Osteoblast (primary cell): Measurements from ENCODE around the gene TPD52L2. TPM values are rescaled to one million over a fixed set of nuclear protein-coding genes. Genes with fewer than 3 reads are reported as not detected.
"Not testable (repeated sequence)": the region's sequence is repeated elsewhere in the genome, so short reads cannot be mapped to it uniquely, and the experiment has no call there.

Experiments
- DNase-seq: peaks from one replicate; pipeline ENCODE4 v3.0.0; 2011; ENCODE audit warnings: low spot score, mixed read lengths; ENCODE audit not compliant: insufficient read length; ENCODE audit errors: missing footprints
- H2AFZ ChIP-seq: 2 replicates; pipeline ENCODE4 v1.6.0; 2011; ENCODE audit warnings: mild to moderate bottlenecking, low read length
- H3K27ac ChIP-seq: 2 replicates; pipeline ENCODE4 v1.5.1; 2011; ENCODE audit warnings: mild to moderate bottlenecking, low read depth, low read length, moderate library complexity
- H3K27me3 ChIP-seq: 2 replicates; pipeline ENCODE4 v1.6.0; 2012; ENCODE audit warnings: mild to moderate bottlenecking, control low read depth, inconsistent platforms, low read length, moderate library complexity; ENCODE audit not compliant: insufficient read depth
- H3K36me3 ChIP-seq: 2 replicates; pipeline ENCODE4 v1.5.1; 2011; ENCODE audit warnings: mild to moderate bottlenecking, low read length, control low read depth, moderate library complexity; ENCODE audit not compliant: insufficient read depth
- H3K4me1 ChIP-seq: 2 replicates; pipeline ENCODE4 v1.5.1; 2011; ENCODE audit warnings: mild to moderate bottlenecking, low read length, control low read depth, moderate library complexity; ENCODE audit not compliant: insufficient read depth
- H3K4me2 ChIP-seq: 2 replicates; pipeline ENCODE4 v1.6.0; 2011; ENCODE audit warnings: mild to moderate bottlenecking, low read length; ENCODE audit not compliant: insufficient read depth
- H3K4me3 ChIP-seq: fragments of 200-600 bp; sonication (generic); 3 replicates; pipeline ENCODE4 v1.5.1; 2012; ENCODE audit warnings: mild to moderate bottlenecking, low read length, inconsistent platforms; ENCODE audit not compliant: insufficient read depth
- H3K79me2 ChIP-seq: 2 replicates; pipeline ENCODE4 v1.6.0; 2012; ENCODE audit warnings: mild to moderate bottlenecking, low read length, control low read depth, inconsistent platforms; ENCODE audit not compliant: insufficient read depth
- H3K9me3 ChIP-seq: 2 replicates; pipeline ENCODE4 v1.5.1; 2011; ENCODE audit warnings: low read depth, low read length, control low read depth
- H4K20me1 ChIP-seq: 2 replicates; pipeline ENCODE4 v1.6.0; 2012; ENCODE audit warnings: mild to moderate bottlenecking, low read length, control low read depth; ENCODE audit not compliant: insufficient read depth
- CTCF ChIP-seq: IDR thresholded peaks from 2 replicates; pipeline ENCODE4 v1.5.1; 2011; ENCODE audit warnings: mild to moderate bottlenecking, low read depth, low read length, moderate library complexity; ENCODE audit errors: extremely low read depth
- total RNA-seq: library from RNA; depleted of rRNA; stranded (reverse); fragments of >200 nt; gene quantifications from 2 replicates; pipeline ENCODE4 v1.2.3, GENCODE V29; 2012

The TPD52L2 gene
- total RNA-seq, 1 donor, result 115 TPM

GRCh38 chr20:63863021-63863797 lies 1.9 kb upstream of the TPD52L2 start:
- H2AFZ ChIP-seq, result no peak overlapping the region
- peaks cover 16% of the 10 kb centered on the region for H4K20me1 ChIP-seq
- H3K9me3 ChIP-seq, result no peaks in the 10 kb centered on the region
- H3K27me3 ChIP-seq, result no peaks in the 10 kb centered on the region
- peaks cover 29% of the 10 kb centered on the region for H3K4me1 ChIP-seq
- H3K4me3 ChIP-seq, result peak overlapping the region; percentile 99
- DNase-seq, result peak; percentile 91
- TF ChIP-seq CTCF, result no peak
- H3K79me2 ChIP-seq, result peaks cover 59% of the 10 kb centered on the region
- peaks cover 7% of the 10 kb centered on the region for H3K36me3 ChIP-seq
- H3K4me2 ChIP-seq, result peak overlapping the region; percentile 99
- H3K27ac ChIP-seq, result peak overlapping the region; percentile 13

GRCh38 chr20:63863798-63864544 lies 1.1 kb upstream of the TPD52L2 start:
- Histone ChIP-seq H3K36me3 (peaks cover 14% of the 10 kb centered on the region), H3K4me2 (peak overlapping the region; percentile 99), H3K27ac (peak overlapping the region; percentile 92), H3K4me3 (peak overlapping the region; percentile 99), H4K20me1 (peaks cover 23% of the 10 kb centered on the region), H3K4me1 (peaks cover 21% of the 10 kb centered on the region), H3K9me3 (no peaks in the 10 kb centered on the region), H3K27me3 (no peaks in the 10 kb centered on the region), H2AFZ (peak overlapping the region; percentile 52), H3K79me2 (peaks cover 67% of the 10 kb centered on the region)
- peak; percentile 59 for TF ChIP-seq CTCF
- DNase-seq, result peak; percentile 99

- H4K20me1 ChIP-seq, result peaks cover 24% of the 10 kb centered on the region
- peak overlapping the region; percentile 92 for H3K27ac ChIP-seq
- peaks cover 73% of the 10 kb centered on the region for H3K79me2 ChIP-seq
- H2AFZ ChIP-seq, result peak overlapping the region; percentile 91
- no peak for DNase-seq
- peaks cover 21% of the 10 kb centered on the region for H3K4me1 ChIP-seq
- TF ChIP-seq CTCF, result no peak
- no peaks in the 10 kb centered on the region for H3K27me3 ChIP-seq
- no peaks in the 10 kb centered on the region for H3K9me3 ChIP-seq
- H3K36me3 ChIP-seq, result peaks cover 20% of the 10 kb centered on the region
- peak overlapping the region; percentile 99 for H3K4me3 ChIP-seq
- H3K4me2 ChIP-seq, result peak overlapping the region; percentile 99
These were observed 509 bp upstream of the TPD52L2 start for GRCh38 chr20:63864545-63864977.

- H2AFZ ChIP-seq, H3K27ac ChIP-seq: not testable (repeated sequence)
These were observed 2.0 kb downstream of the TPD52L2 start for GRCh38 chr20:63867042-63867441.

More at GRCh38 chr20:63867042-63867441, 2.0 kb downstream of the TPD52L2 start:
- Histone ChIP-seq H4K20me1 (peaks cover 33% of the 10 kb centered on the region), H3K4me1 (peaks cover 21% of the 10 kb centered on the region), H3K79me2 (peaks cover 92% of the 10 kb centered on the region), H3K36me3 (peaks cover 37% of the 10 kb centered on the region)
- H3K9me3 ChIP-seq, H3K4me2 ChIP-seq, DNase-seq, H3K27me3 ChIP-seq, H3K4me3 ChIP-seq: not testable (repeated sequence)
